ENCODE results near the gene RFTN1. TPM values are rescaled to one million over a fixed set of nuclear protein-coding genes. Genes with fewer than 3 reads are reported as not detected.

The RFTN1 gene
- total RNA-seq, 1 experiment from 2014 or later, result 2.2 TPM

GRCh38 chr3:16476636-16477035, 36.9 kb downstream of the RFTN1 start:
- no peak overlapping the region for H2BK12ac ChIP-seq (ENCODE audit: insufficient read length, low read depth, low read length)
- no peak overlapping the region for H2BK20ac ChIP-seq (ENCODE audit: low read depth, low read length, poor library complexity, severe bottlenecking)
- H3K23me2 ChIP-seq (ENCODE audit: insufficient read length, low read depth, low read length, poor library complexity, severe bottlenecking), result no peaks in the 10 kb centered on the region
- H2BK5ac ChIP-seq (ENCODE audit: insufficient read length, low read length), result no peak overlapping the region
- no peak overlapping the region for H3K9ac ChIP-seq (ENCODE audit: extremely low read depth, insufficient read length, low read length)
- no peak overlapping the region for H2AK5ac ChIP-seq (ENCODE audit: insufficient read length, low read length)
- Mint-ChIP-seq H3K9me3 (peaks cover 3 to 6% of the 10 kb centered on the region in 2 experiments; a peak in 4 of 5 replicates), H3K4me3 (no peak overlapping the region), H3K27ac (no peak overlapping the region), H3K4me1 (peaks cover 23 to 27% of the 10 kb centered on the region in 2 experiments), H3K36me3 (ENCODE audit: insufficient read depth in 1 of 3, low read depth in 3 of 3) (peaks cover 0 to 4% (median 2%) of the 10 kb centered on the region in 3 experiments; a peak in 3 of 7 replicates), H3K27me3 (ENCODE audit: low read depth) (peaks cover 10% of the 10 kb centered on the region)
- no peak for DNase-seq
- H3K79me1 ChIP-seq (ENCODE audit: insufficient read depth, low read depth, low read length, poor library complexity, severe bottlenecking), result no peaks in the 10 kb centered on the region
- no peak for TF ChIP-seq CTCF (conservative IDR thresholded peaks at IDR 0.05)
- no peak overlapping the region for H3K27ac ChIP-seq (ENCODE audit: insufficient read length, low read depth, low read length)
- H4K20me1 ChIP-seq (ENCODE audit: control insufficient read depth, insufficient read depth, insufficient read length), result no peaks in the 10 kb centered on the region
- H3K14ac ChIP-seq (ENCODE audit: insufficient read depth, low read length), result no peak overlapping the region
- no peaks in the 10 kb centered on the region for H3K9me3 ChIP-seq (ENCODE audit: control insufficient read depth, low read depth, low read length)
- H3K56ac ChIP-seq (ENCODE audit: insufficient read length, low read depth, low read length), result no peak overlapping the region
- peaks cover 4% of the 10 kb centered on the region; the same call in 1 of the 2 replicates for H3K4me1 ChIP-seq (ENCODE audit: insufficient read depth, low read length)
- H2BK15ac ChIP-seq (ENCODE audit: low read depth, low read length), result no peak overlapping the region
- no peaks in the 10 kb centered on the region for H3K27me3 ChIP-seq (ENCODE audit: insufficient read depth, low read length)
- no peak overlapping the region for H2BK120ac ChIP-seq (ENCODE audit: low read depth, low read length, poor library complexity, severe bottlenecking)
- H3K4ac ChIP-seq (ENCODE audit: low read depth, low read length), result no peak overlapping the region
- H3K23ac ChIP-seq (ENCODE audit: insufficient read length, low read depth, low read length), result no peak overlapping the region
- H3K79me2 ChIP-seq (ENCODE audit: insufficient read depth, low read length), result no peaks in the 10 kb centered on the region
- H3K4me2 ChIP-seq (ENCODE audit: insufficient read depth, insufficient read length, low read length), result no peak overlapping the region
- no peak overlapping the region for H3K18ac ChIP-seq (ENCODE audit: insufficient read length, low read depth, low read length)
- H2AFZ ChIP-seq (ENCODE audit: low read length), result no peak overlapping the region
- H3T11ph ChIP-seq (ENCODE audit: low read length), result no peak overlapping the region
- no peak overlapping the region for H4K8ac ChIP-seq (replicated peaks; ENCODE audit: insufficient read length, low read depth, low read length)
- WGBS (ENCODE audit: extremely low coverage, insufficient read length, low lambda C conversion rate), result no CpG with 5 or more reads among the region's 5 CpGs
- H4K91ac ChIP-seq (ENCODE audit: insufficient read length, low read depth, low read length), result no peak overlapping the region
- no peak overlapping the region for H4K5ac ChIP-seq (ENCODE audit: insufficient read length, low read depth, low read length)
